Esophagus squamous epithelium (tissue), 4 donors: ENCODE measurements around the gene FAM222B.

Experiments used
- POLR2A ChIP-seq, 4 donors: fragments of 450-650 bp; IDR thresholded peaks; one replicate each; pipeline ENCODE4 v1.6.1; 2017; ENCODE audit warnings: antibody characterized with exemption in 4 of 4, mild to moderate bottlenecking in 4 of 4, moderate library complexity in 3 of 4
- TF ChIP-seq, protein P1 (sequence below), 6 experiments: fragments of 450-650 bp in 4 of 6; fragments of 200-600 bp in 2 of 6; sonication (generic) in 2 of 6; IDR thresholded peaks; one replicate each; pipeline ENCODE4 v1.5.1; 2016 to 2019; ENCODE audit warnings: antibody characterized with exemption in 6 of 6, mild to moderate bottlenecking in 4 of 6, moderate library complexity in 4 of 6

DNA sequence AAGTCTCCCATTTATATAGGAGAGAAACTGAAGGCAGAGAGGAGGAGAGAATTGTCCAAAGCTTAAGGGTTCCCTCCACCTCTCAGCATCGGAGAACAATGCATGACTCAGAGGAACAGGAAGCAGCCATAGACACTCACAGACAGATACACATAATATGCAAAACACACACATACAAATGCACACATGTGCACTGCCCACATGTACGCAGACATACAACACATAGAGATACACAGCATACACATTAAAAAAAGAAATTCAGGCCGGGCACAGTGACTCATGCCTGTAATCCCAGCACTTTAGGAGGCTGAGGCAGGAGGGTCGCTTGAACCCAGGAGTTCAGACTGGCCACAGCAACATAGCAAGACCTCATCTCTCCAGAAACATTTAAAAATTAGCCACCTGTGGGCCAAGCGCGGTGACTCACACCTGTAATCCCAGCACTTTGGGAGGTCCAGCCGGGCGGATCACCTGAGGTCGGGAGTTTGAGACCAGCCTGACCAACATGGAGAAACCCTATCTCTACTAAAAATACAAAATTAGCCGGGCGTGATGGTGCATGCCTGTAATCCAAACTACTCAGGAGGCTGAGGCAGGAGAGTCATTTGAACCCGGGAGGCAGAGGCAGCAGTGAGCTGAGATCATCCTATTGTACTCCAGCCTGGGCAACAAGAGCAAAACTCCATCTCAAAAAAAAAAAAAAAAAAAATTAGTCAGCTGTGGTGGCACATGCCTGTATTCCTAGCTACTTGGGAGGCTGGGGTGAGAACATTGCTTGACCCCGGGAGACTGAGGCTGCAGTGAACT lies 23.6 kb upstream of the FAM222B start:
- TF ChIP-seq POLR2A (IDR thresholded peaks at IDR 0.05) = no peak
- TF ChIP-seq, protein P1, sequence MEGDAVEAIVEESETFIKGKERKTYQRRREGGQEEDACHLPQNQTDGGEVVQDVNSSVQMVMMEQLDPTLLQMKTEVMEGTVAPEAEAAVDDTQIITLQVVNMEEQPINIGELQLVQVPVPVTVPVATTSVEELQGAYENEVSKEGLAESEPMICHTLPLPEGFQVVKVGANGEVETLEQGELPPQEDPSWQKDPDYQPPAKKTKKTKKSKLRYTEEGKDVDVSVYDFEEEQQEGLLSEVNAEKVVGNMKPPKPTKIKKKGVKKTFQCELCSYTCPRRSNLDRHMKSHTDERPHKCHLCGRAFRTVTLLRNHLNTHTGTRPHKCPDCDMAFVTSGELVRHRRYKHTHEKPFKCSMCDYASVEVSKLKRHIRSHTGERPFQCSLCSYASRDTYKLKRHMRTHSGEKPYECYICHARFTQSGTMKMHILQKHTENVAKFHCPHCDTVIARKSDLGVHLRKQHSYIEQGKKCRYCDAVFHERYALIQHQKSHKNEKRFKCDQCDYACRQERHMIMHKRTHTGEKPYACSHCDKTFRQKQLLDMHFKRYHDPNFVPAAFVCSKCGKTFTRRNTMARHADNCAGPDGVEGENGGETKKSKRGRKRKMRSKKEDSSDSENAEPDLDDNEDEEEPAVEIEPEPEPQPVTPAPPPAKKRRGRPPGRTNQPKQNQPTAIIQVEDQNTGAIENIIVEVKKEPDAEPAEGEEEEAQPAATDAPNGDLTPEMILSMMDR (IDR thresholded peaks at IDR 0.05) = no peak
